Measurements from ENCODE around the gene JTB. TPM values are rescaled to one million over a fixed set of nuclear protein-coding genes. Genes with fewer than 3 reads are reported as not detected.

The JTB gene
- total and polyA plus RNA-seq, 8 donors: 82.6 to 180 (median 100) TPM

DNA sequence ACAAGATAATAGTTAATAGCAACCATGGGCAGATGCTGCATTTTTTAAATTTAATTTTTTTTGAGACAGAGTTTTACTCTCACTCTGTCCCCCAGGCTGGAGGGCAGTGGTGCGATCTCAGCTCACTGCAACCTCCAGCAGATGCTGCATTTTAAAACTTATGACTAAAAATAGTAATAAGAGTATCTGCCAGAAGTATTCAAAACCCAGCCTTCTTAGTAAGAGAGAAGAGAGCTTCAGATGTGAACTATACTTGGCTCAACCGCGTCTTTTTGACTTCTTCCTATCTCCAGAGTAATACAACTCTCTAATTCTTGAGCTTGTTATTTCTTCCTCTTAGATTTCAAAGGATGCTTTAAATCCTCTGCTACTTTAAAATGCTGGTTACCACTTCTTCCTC, 17.7 kb upstream of the JTB start:
- intact Hi-C loops (cut with DNase I): no loop called here
- ATAC-seq (no peak), DNase-seq (no peak), FAIRE-seq (no peak)
- H3K27me3 ChIP-seq: no peaks in the 10 kb centered on the region
- TF ChIP-seq, protein P1, sequence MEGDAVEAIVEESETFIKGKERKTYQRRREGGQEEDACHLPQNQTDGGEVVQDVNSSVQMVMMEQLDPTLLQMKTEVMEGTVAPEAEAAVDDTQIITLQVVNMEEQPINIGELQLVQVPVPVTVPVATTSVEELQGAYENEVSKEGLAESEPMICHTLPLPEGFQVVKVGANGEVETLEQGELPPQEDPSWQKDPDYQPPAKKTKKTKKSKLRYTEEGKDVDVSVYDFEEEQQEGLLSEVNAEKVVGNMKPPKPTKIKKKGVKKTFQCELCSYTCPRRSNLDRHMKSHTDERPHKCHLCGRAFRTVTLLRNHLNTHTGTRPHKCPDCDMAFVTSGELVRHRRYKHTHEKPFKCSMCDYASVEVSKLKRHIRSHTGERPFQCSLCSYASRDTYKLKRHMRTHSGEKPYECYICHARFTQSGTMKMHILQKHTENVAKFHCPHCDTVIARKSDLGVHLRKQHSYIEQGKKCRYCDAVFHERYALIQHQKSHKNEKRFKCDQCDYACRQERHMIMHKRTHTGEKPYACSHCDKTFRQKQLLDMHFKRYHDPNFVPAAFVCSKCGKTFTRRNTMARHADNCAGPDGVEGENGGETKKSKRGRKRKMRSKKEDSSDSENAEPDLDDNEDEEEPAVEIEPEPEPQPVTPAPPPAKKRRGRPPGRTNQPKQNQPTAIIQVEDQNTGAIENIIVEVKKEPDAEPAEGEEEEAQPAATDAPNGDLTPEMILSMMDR (IDR thresholded peaks at IDR 0.05): no peak
- H3K9me3 ChIP-seq: no peaks in the 10 kb centered on the region
- H3K4me1 ChIP-seq: peaks cover 11 to 17% (median 14%) of the 10 kb centered on the region in 3 donors
- H3K4me3 ChIP-seq: no peak overlapping the region
- no peak overlapping the region for H3K27ac ChIP-seq
- WGBS, 2 donors: 87 to 93% methylated on average over 3 of the region's 3 CpGs
- H3K36me3 ChIP-seq: peaks cover 0 to 26% (median 4%) of the 10 kb centered on the region in 3 donors

DNA sequence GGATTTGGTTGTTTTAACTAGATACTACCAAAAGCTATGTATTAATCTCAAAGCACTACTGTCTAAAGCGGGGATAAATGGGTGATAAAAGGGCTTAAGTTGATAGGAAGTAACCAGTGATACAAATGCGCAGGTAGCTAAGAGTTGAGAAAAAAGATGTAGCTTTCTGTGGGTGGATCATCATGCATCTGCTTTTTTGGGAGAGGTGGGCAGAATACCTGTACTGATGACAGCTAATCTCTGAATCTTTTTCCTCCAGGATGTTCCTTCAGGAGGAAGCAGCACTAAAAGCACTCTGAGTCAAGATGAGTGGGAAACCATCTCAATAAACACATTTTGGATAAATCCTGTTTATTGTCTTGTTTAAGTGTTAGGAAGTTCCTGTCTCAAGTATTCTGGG, 14.3 kb upstream of the JTB start:
- WGBS, 2 donors: 78 to 83% methylated on average over 2 of the region's 2 CpGs
- peak overlapping the region; percentile 79 to 87 (median 85) for H3K4me3 ChIP-seq
- peaks cover 0 to 26% (median 4%) of the 10 kb centered on the region in 3 donors for H3K36me3 ChIP-seq
- FAIRE-seq (no peak), DNase-seq (no peak), ATAC-seq (no peak)
- no peaks in the 10 kb centered on the region for H3K27me3 ChIP-seq
- peak overlapping the region in 2 of 4 donors; percentile 93 to 96 for H3K27ac ChIP-seq
- intact Hi-C loops (cut with DNase I): no loop called here
- TF ChIP-seq, protein P1 (IDR thresholded peaks at IDR 0.05): no peak
- no peaks in the 10 kb centered on the region for H3K9me3 ChIP-seq
- H3K4me1 ChIP-seq: peaks cover 11 to 17% (median 14%) of the 10 kb centered on the region in 3 donors

DNA sequence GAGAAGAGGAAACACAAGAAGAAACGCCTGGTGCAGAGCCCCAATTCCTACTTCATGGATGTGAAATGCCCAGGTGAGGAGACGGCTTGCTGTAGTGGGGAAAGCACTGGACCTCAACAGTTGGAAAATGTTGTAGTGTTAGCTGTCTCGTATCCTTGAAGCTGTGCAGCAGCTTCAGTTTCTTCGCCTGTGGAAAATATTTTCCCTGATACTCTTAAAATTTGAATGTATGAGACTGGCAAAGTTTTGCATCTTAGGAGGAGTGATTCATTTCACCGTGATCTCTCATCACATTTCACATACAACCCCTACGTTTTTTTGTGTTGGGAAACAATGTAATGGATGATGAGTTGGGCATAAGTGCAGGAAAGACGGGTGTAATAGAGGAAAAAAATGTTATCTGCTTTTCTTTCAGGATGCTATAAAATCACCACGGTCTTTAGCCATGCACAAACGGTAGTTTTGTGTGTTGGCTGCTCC, 13.7 kb upstream of the JTB start:
- Histone ChIP-seq H3K4me3 (peak overlapping the region; percentile 79 to 87 (median 85)), H3K4me1 (peaks cover 11 to 17% (median 14%) of the 10 kb centered on the region in 3 donors), H3K27me3 (no peaks in the 10 kb centered on the region), H3K27ac (peak overlapping the region; percentile 75 to 96 (median 92)), H3K9me3 (no peaks in the 10 kb centered on the region), H3K36me3 (peaks cover 0 to 26% (median 4%) of the 10 kb centered on the region in 3 donors)
- no peak for DNase-seq
- FAIRE-seq: no peak
- ATAC-seq: no peak
- WGBS, 2 donors: 4 to 5% methylated on average over 9 of the region's 9 CpGs
- TF ChIP-seq, protein P1 (IDR thresholded peaks at IDR 0.05): no peak
- intact Hi-C loops (cut with DNase I): no loop called here

DNA sequence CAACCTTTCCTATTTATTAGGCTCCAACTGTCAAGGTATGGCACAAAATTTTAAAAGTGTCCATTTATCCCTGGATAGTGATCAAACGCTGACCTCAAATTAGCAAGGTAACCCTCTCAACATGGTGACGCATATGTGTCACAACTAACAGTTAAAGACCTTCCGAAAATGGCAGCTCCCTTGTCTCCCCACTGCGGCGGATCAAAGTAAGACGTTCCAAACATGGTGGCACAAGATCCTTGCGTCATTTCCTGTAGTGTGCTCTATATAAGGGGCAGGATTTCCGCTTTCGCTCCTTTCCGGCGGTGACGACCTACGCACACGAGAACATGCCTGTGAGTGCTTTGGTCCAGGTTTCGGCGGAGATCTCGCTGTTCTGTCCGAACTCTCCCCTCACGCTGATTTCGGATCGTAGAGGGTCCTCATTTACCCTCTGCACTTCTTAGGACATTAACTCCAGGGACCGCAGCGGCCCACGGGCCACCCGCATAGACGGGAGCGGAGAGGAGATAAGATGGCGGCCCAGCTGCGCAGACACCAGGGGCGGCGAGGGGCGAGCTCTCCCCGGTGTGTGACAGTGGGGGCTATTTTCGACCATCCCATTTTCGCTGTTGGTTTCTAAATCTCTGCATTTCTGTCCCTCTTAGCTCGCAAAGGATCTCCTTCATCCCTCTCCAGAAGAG, 13.1 kb upstream of the JTB start, which contains the start of gene RPS27:
RPS27 (plus strand) TSS at position 295 of the 683 bp plus-strand sequence; CDS start at position 330, 35 bp downstream.
- ATAC-seq (peak; percentile 70 to 82 (median 77)), FAIRE-seq (peak; percentile 83), DNase-seq (peak; percentile 82 to 96 (median 93))
- TF ChIP-seq, protein P1 (IDR thresholded peaks at IDR 0.05): no peak
- Histone ChIP-seq H3K4me1 (peaks cover 11 to 17% (median 14%) of the 10 kb centered on the region in 3 donors), H3K36me3 (peaks cover 0 to 26% (median 4%) of the 10 kb centered on the region in 3 donors), H3K9me3 (no peaks in the 10 kb centered on the region), H3K27ac (peak within 1 kb of the TSS; percentile 75 to 96 (median 92)), H3K27me3 (no peaks in the 10 kb centered on the region), H3K4me3 (peak within 1 kb of the TSS; percentile 79 to 87 (median 85))
- 0% methylated on average over 36 of the region's 36 CpGs for WGBS, 2 donors
- intact Hi-C loops (cut with DNase I): no loop called here
